HepG2 (cell line): ENCODE measurements around the gene SLC7A4. TPM values are rescaled to one million over a fixed set of nuclear protein-coding genes. Genes with fewer than 3 reads are reported as not detected.

ENCODE experiments used
- ATAC-seq: fragments of 200-7000 bp; cut with Tn5 transposase; 3 replicates; pipeline ENCODE4 v1.9.1; 2020; ENCODE audit warnings: mild to moderate bottlenecking, moderate library complexity
- BruUV-seq: library from RNA; stranded (reverse); fragments of 400-500 nt; replicated peaks from 2 replicates; lab custom pipeline; 2021; lab: Mats Ljungman, UMichigan
- CTCF ChIA-PET: fragments of 300-600 bp; formaldehyde crosslinking; extraction: SDS; loops from one replicate; lab custom pipeline; 2021; ENCODE audit warnings: low total read pairs, inconsistent platforms, low intra/inter-chr PET ratio; lab: Yijun Ruan, JAX
- POLR2A ChIA-PET: fragments of 350-600 bp; sonication (Branson Sonifier 250); formaldehyde crosslinking; loops from one replicate; lab custom pipeline; 2020; ENCODE audit warnings: antibody characterized with exemption, inconsistent platforms; lab: Yijun Ruan, JAX
- DNase-seq: peaks from one replicate; pipeline ENCODE4 v3.0.0-alpha.2; 2015; ENCODE audit warnings: low spot score
- FAIRE-seq: peaks from 3 replicates; lab custom pipeline; 2011; peaks lifted over from hg19 to GRCh38; lab: Jason Lieb, UNC
- H2AFZ ChIP-seq: one replicate; pipeline ENCODE4 v1.6.1; 2011; ENCODE audit warnings: low read length, inconsistent platforms
- H3K27ac ChIP-seq: fragments of 300-600 bp; 3 replicates; pipeline ENCODE4 v1.8.0; 2011; ENCODE audit warnings: mixed run types, mild to moderate bottlenecking, mixed read lengths, low read length, inconsistent platforms; ENCODE audit not compliant: insufficient read depth; ENCODE audit errors: extremely low read length
- H3K27me3 ChIP-seq, 2 experiments: fragments of 200-600 bp in 1 of 2; 2 replicates in 1 of 2; 3 replicates in 1 of 2; pipeline versions ENCODE4 v1.6.0 to v1.8.0; 2011; ENCODE audit warnings: low read length in 2 of 2, mild to moderate bottlenecking in 2 of 2, moderate library complexity in 2 of 2, inconsistent platforms in 1 of 2; ENCODE audit not compliant: insufficient read depth in 2 of 2, control insufficient read depth in 1 of 2
- H3K36me3 ChIP-seq, 2 experiments: fragments of 200-600 bp in 1 of 2; replicated peaks in 1 of 2; 2 replicates in 1 of 2; 3 replicates in 1 of 2; pipeline versions ENCODE4 v1.5.1 to v1.8.0; 2011; ENCODE audit warnings: low read length in 2 of 2, inconsistent platforms in 1 of 2; ENCODE audit not compliant: insufficient read depth in 2 of 2, control insufficient read depth in 1 of 2
- H3K4me1 ChIP-seq: 2 replicates; pipeline ENCODE4 v1.5.1; 2012; ENCODE audit warnings: low read length, inconsistent platforms; ENCODE audit not compliant: insufficient read depth
- H3K4me2 ChIP-seq: 2 replicates; pipeline ENCODE4 v1.6.0; 2011; ENCODE audit warnings: low read depth, low read length, inconsistent platforms
- H3K4me3 ChIP-seq, 3 experiments: fragments of 200-600 bp in 1 of 3; sonication (generic), shearing (Covaris generic) in 1 of 3; replicated peaks in 1 of 3; 2 replicates each; pipeline ENCODE4 v1.5.1; 2011 to 2016; ENCODE audit warnings: low read length in 3 of 3, inconsistent platforms in 2 of 3, low read depth in 2 of 3, mild to moderate bottlenecking in 2 of 3, control low read depth in 1 of 3, mixed read lengths in 1 of 3; ENCODE audit not compliant: insufficient read depth in 1 of 3
- H3K79me2 ChIP-seq: one replicate; pipeline ENCODE4 v1.6.1; 2011; ENCODE audit warnings: low read length, inconsistent platforms; ENCODE audit not compliant: insufficient read depth
- H3K9ac ChIP-seq: 2 replicates; pipeline ENCODE4 v1.6.0; 2011; ENCODE audit warnings: mild to moderate bottlenecking, low read depth, low read length, inconsistent platforms; ENCODE audit not compliant: insufficient read depth
- H3K9me3 ChIP-seq: 2 replicates; pipeline ENCODE4 v1.5.1; 2012; ENCODE audit warnings: mild to moderate bottlenecking, low read length
- H4K20me1 ChIP-seq: 2 replicates; pipeline ENCODE4 v1.6.0; 2011; ENCODE audit warnings: inconsistent platforms, mild to moderate bottlenecking, low read length, moderate library complexity; ENCODE audit not compliant: insufficient read depth
- CHD4 ChIP-seq: fragments of 200-600 bp; sonication (generic); IDR thresholded peaks from 2 replicates; pipeline ENCODE4 v1.7.0; 2017; ENCODE audit warnings: mild to moderate bottlenecking, low read length, borderline replicate concordance
- HNF4A ChIP-seq: sonication (generic); formaldehyde crosslinking; IDR thresholded peaks from 2 replicates; pipeline ENCODE4 v1.4.0; 2020; ENCODE audit warnings: missing genetic modification reagents
- SMC3 ChIP-seq: IDR thresholded peaks from 2 replicates; pipeline ENCODE4 v1.6.1; 2011; ENCODE audit warnings: low read length, improper control_type of control experiment
- TMF1 ChIP-seq: sonication (generic); formaldehyde crosslinking; IDR thresholded peaks from 2 replicates; pipeline ENCODE4 v1.8.1; 2022; ENCODE audit warnings: low read depth, missing genetic modification reagents
- ZNF746 ChIP-seq: sonication (generic); formaldehyde crosslinking; IDR thresholded peaks from 2 replicates; pipeline ENCODE4 v1.8.0; 2022; ENCODE audit warnings: mild to moderate bottlenecking, missing genetic modification reagents
- ZNF768 ChIP-seq: sonication (generic); formaldehyde crosslinking; IDR thresholded peaks from 2 replicates; pipeline ENCODE4 v1.4.0; 2020; ENCODE audit warnings: missing genetic modification reagents
- ZNF772 ChIP-seq: sonication (generic); formaldehyde crosslinking; IDR thresholded peaks from 2 replicates; pipeline ENCODE4 v1.5.0; 2020; ENCODE audit warnings: mild to moderate bottlenecking, missing genetic modification reagents
- WGBS: methylation state at CpG from one replicate; pipeline ENCODE4 v1.1.6; 2017; ENCODE audit warnings: low lambda C conversion rate; 5-methylcytosine and 5-hydroxymethylcytosine counted together
- in situ Hi-C: cut with HindIII; loops from 2 replicates; pipeline ENCODE4 v1.10.0; 2017; ENCODE audit warnings: low pct_unique_long_range_greater_than_20kb; ENCODE audit not compliant: extremely low pct_ligation_motif_present
- intact Hi-C: fragments of 100-400 bp; cut with micrococcal nuclease; formaldehyde crosslinking; loops from one replicate; pipeline ENCODE4 v1.10.0; 2022; ENCODE audit not compliant: unreplicated experiment
- polyA plus RNA-seq, 8 experiments: library from polyadenylated mRNA; depleted of rRNA in 3 of 8; stranded (reverse) in 7 of 8; unstranded in 1 of 8; fragments of >200 nt; fragmentation: Illumina TruSeq in 4 of 8; extraction: Trizol in 4 of 8; gene quantifications; 2 replicates each; pipeline versions ENCODE4 v1.2.1 to v1.2.3, GENCODE V29; 2011 to 2016; ENCODE audit warnings: low read depth in 4 of 8, missing spikeins in 1 of 8, mixed read lengths in 1 of 8; ENCODE audit not compliant: insufficient read depth in 1 of 8
- total RNA-seq, 5 experiments: library from RNA; depleted of rRNA; stranded (reverse); fragments of >200 nt; fragmentation: Illumina TruSeq; extraction: Trizol; gene quantifications; 2 replicates each; pipeline ENCODE4 v1.2.3, GENCODE V29; 2016; ENCODE audit warnings: low read depth in 1 of 5
- TF ChIP-seq, protein P1 (sequence below): sonication (generic); formaldehyde crosslinking; IDR thresholded peaks from 2 replicates; pipeline ENCODE4 v1.5.0; 2020; ENCODE audit warnings: mild to moderate bottlenecking, missing genetic modification reagents, moderate library complexity

SLC7A4 gene
- total and polyA plus RNA-seq, 2 of the 13 experiments (the other 11 are each of a cell fraction or from before 2014, with no cell fraction given) = not detected

DNA sequence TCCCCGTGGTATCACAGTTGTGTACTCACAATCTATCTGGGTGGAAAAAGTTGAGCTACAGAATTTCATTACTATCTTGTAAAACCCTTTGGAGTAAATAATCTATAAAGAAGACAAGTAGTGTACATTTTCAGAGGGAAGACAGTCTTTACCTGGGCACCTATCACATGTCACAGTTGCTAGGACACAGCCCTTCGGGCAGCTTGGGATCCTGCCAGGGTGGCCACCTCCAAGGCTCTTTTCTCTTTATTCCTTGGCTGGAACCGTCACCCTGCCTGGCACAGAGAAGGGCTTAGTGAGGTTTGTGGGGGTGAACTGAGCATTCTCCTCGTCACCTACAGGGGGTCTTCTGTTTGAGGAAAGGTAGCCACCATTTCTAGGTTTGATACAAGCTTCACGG is 37.0 kb upstream of the SLC7A4 start (continued):
- TF ChIP-seq TMF1 (CRISPR knock-in tag) = no peak
- TF ChIP-seq ZNF768 (CRISPR knock-in tag) = no peak
- TF ChIP-seq ZNF772 = no peak
- TF ChIP-seq ZNF746 (CRISPR knock-in tag) = no peak
- TF ChIP-seq, all 625 proteins: peak for 0

DNA sequence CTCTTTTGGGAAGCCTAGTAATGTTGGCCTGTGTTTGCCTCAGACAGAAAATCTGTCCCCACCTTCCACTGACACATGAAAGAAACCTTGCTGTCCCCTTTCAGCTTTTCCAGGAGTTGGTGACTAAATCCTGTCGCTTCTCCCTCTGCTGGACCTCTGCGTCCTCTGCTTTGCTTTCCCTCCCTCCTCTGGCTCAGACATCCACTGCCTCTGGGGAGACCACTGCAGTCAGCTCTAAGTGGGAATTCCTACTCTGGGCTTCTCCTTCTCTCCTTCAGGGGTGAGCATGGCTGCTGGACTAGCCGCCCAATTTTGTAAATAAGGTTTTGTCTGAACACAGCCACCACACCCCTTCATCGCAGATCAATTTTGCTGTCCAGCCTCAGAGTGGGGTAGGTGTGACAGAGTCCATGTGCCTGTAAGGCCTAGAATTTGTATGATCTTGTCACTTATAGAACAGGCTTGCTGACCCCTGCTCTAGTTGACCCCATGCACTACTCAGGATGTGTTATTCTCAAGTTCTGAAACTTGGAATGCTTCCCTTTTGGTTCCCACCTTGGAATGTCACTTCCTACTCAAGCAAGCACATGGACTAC is 36.4 kb upstream of the SLC7A4 start:
- in situ Hi-C loops (no loop called here), intact Hi-C loops (no loop called here)
- FAIRE-seq (no peak), ATAC-seq (peak; percentile 63), DNase-seq (no peak)
- ChIA-PET POLR2A (interaction anchor here (1.6 kb wide), 1 partner anchor 86 kb away, joined by 3 read pairs; the partner anchor contains the start of gene LZTR1), CTCF (no interaction called here)
- no peak overlapping the region for H3K4me2 ChIP-seq
- no peak overlapping the region for H3K9ac ChIP-seq
- peaks cover 17% of the 10 kb centered on the region for H3K4me1 ChIP-seq
- H3K27ac ChIP-seq = no peak overlapping the region
- 6% methylated on average over 4 of the region's 4 CpGs for WGBS
- no peaks in the 10 kb centered on the region for H3K79me2 ChIP-seq
- H3K9me3 ChIP-seq = no peaks in the 10 kb centered on the region
- no TSS peak for BruUV-seq
- no peaks in the 10 kb centered on the region for H3K36me3 ChIP-seq
- H3K4me3 ChIP-seq = no peak overlapping the region
- no peak overlapping the region for H2AFZ ChIP-seq
- TF ChIP-seq SMC3 (peak; percentile 13; the same call in 1 of the 2 replicates), HNF4A (CRISPR knock-in tag) (peak; percentile 13; the same call in 1 of the 2 replicates), CHD4 (no peak)
- TF ChIP-seq, protein P1, sequence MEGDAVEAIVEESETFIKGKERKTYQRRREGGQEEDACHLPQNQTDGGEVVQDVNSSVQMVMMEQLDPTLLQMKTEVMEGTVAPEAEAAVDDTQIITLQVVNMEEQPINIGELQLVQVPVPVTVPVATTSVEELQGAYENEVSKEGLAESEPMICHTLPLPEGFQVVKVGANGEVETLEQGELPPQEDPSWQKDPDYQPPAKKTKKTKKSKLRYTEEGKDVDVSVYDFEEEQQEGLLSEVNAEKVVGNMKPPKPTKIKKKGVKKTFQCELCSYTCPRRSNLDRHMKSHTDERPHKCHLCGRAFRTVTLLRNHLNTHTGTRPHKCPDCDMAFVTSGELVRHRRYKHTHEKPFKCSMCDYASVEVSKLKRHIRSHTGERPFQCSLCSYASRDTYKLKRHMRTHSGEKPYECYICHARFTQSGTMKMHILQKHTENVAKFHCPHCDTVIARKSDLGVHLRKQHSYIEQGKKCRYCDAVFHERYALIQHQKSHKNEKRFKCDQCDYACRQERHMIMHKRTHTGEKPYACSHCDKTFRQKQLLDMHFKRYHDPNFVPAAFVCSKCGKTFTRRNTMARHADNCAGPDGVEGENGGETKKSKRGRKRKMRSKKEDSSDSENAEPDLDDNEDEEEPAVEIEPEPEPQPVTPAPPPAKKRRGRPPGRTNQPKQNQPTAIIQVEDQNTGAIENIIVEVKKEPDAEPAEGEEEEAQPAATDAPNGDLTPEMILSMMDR (CRISPR knock-in tag) = peak; percentile 43
- H4K20me1 ChIP-seq = no peaks in the 10 kb centered on the region
- peaks cover 0 to 16% of the 10 kb centered on the region in 2 experiments; a peak in 3 of 5 replicates for H3K27me3 ChIP-seq
